ENCODE results near the gene S100A7A.

Gene S100A7A

GRCh38 chr1:153465811-153466636 is 49.7 kb downstream of the S100A7A start:
- no peak for DNase-seq

- DNase-seq: no peak
Measured at GRCh38 chr1:153466908-153467307, 50.6 kb downstream of the S100A7A start.

- DNase-seq: no peak
Measured at GRCh38 chr1:153470707-153471106, 54.4 kb downstream of the S100A7A start.

All from NCI-H187 treated with DMSO at 0.1 percent for 48 hours (cell line).